ENCODE results near the gene HERC6.

- TF ChIP-seq, protein P1, sequence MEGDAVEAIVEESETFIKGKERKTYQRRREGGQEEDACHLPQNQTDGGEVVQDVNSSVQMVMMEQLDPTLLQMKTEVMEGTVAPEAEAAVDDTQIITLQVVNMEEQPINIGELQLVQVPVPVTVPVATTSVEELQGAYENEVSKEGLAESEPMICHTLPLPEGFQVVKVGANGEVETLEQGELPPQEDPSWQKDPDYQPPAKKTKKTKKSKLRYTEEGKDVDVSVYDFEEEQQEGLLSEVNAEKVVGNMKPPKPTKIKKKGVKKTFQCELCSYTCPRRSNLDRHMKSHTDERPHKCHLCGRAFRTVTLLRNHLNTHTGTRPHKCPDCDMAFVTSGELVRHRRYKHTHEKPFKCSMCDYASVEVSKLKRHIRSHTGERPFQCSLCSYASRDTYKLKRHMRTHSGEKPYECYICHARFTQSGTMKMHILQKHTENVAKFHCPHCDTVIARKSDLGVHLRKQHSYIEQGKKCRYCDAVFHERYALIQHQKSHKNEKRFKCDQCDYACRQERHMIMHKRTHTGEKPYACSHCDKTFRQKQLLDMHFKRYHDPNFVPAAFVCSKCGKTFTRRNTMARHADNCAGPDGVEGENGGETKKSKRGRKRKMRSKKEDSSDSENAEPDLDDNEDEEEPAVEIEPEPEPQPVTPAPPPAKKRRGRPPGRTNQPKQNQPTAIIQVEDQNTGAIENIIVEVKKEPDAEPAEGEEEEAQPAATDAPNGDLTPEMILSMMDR (conservative IDR thresholded peaks at IDR 0.05; ENCODE audit: low read depth, low read length), result no peak
- no peak for TF ChIP-seq EZH2 (IDR thresholded peaks at IDR 0.05; ENCODE audit: borderline replicate concordance, low read depth, low read length, poor library complexity, severe bottlenecking)
Observed at GRCh38 chr4:88441696-88442095, 63.0 kb downstream of the HERC6 start.
